ELR (cell line): ENCODE data around the gene CDS1.
"Not testable (repeated sequence)": the region's sequence is repeated elsewhere in the genome, so short reads cannot be mapped to it uniquely, and the experiment has no call there.

Experiments
- DNase-seq: peaks from one replicate; pipeline ENCODE4 v3.0.0-alpha.2; 2015; ENCODE audit warnings: low read depth

CDS1 gene

GRCh38 chr4:84582988-84583875 is at the start of gene CDS1:
Gene CDS1 (plus strand): TSS chr4:84583127. CDS start chr4:84583402, 275 bp downstream.
- DNase-seq = peak; percentile 18

- DNase-seq = no peak
Measured at GRCh38 chr4:84535901-84536300, 47.0 kb upstream of the CDS1 start.

- DNase-seq = no peak
Measured at GRCh38 chr4:84545093-84545492, 37.8 kb upstream of the CDS1 start.

GRCh38 chr4:84547211-84547610 is 35.7 kb upstream of the CDS1 start:
- no peak for DNase-seq

- not testable (repeated sequence) for DNase-seq
Measured at GRCh38 chr4:84549191-84549590, 33.7 kb upstream of the CDS1 start.

- no peak for DNase-seq
Measured at GRCh38 chr4:84562156-84562555, 20.8 kb upstream of the CDS1 start.

GRCh38 chr4:84563002-84563401 is 19.9 kb upstream of the CDS1 start:
- peak; percentile 12 for DNase-seq

- no peak for DNase-seq
Measured at GRCh38 chr4:84565951-84566350, 17.0 kb upstream of the CDS1 start.

- DNase-seq = no peak
Measured at GRCh38 chr4:84568496-84568895, 14.4 kb upstream of the CDS1 start.

- DNase-seq = no peak
Measured at GRCh38 chr4:84569009-84569408, 13.9 kb upstream of the CDS1 start.

GRCh38 chr4:84573385-84574068 is 9.4 kb upstream of the CDS1 start:
- DNase-seq = peak; percentile 40

GRCh38 chr4:84574069-84574720 is 8.7 kb upstream of the CDS1 start:
- DNase-seq = no peak

GRCh38 chr4:84578540-84579402 is 4.2 kb upstream of the CDS1 start:
- peak; percentile 59 for DNase-seq

GRCh38 chr4:84579403-84579776 is 3.5 kb upstream of the CDS1 start:
- DNase-seq = no peak

GRCh38 chr4:84582302-84582987 is 482 bp upstream of the CDS1 start:
- peak; percentile 57 for DNase-seq

- peak; percentile 4 for DNase-seq
Measured at GRCh38 chr4:84583876-84584380, 1.0 kb downstream of the CDS1 start.

- no peak for DNase-seq
Measured at GRCh38 chr4:84585251-84585650, 2.3 kb downstream of the CDS1 start.

- no peak for DNase-seq
Measured at GRCh38 chr4:84594724-84595123, 11.8 kb downstream of the CDS1 start.

- no peak for DNase-seq
Measured at GRCh38 chr4:84596826-84597225, 13.9 kb downstream of the CDS1 start.

GRCh38 chr4:84597450-84597849 is 14.5 kb downstream of the CDS1 start:
- DNase-seq = no peak

- DNase-seq = no peak
Measured at GRCh38 chr4:84606645-84607044, 23.7 kb downstream of the CDS1 start.
